Measurements from ENCODE around the gene RASGRP2.

Gene RASGRP2

DNA sequence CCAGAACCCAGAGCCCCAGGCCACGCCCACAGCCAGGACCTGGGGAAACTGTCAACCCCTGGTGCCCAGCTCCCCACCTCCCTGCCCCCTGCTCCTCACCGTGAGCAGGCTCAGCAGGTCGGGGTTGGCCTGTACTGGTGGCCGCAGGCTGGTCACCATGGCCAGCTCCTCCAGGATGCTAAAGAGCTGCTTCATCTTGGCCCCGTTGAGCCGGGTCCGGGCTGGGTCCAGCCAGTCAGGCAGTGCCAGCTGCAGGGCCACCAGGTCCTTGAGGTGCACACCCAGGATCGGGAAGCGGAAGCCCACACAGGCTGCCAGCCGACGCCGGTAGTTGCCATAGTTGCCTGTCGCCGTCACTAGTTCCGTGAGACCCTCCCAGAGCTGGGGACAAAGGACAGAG lies 7.3 kb downstream of the RASGRP2 start:
- no peaks in the 10 kb centered on the region for H3K79me2 ChIP-seq
- no peak overlapping the region for H3K9ac ChIP-seq
- no peaks in the 10 kb centered on the region for H3K9me3 ChIP-seq (ENCODE audit: control insufficient read depth, low read length)
- H3K27me3 ChIP-seq (ENCODE audit: control insufficient read depth, insufficient read depth, low read length), result no peaks in the 10 kb centered on the region
- no peaks in the 10 kb centered on the region for H3K4me1 ChIP-seq
- H3K4me2 ChIP-seq (ENCODE audit: low read length), result no peak overlapping the region
- TF ChIP-seq, protein P1, sequence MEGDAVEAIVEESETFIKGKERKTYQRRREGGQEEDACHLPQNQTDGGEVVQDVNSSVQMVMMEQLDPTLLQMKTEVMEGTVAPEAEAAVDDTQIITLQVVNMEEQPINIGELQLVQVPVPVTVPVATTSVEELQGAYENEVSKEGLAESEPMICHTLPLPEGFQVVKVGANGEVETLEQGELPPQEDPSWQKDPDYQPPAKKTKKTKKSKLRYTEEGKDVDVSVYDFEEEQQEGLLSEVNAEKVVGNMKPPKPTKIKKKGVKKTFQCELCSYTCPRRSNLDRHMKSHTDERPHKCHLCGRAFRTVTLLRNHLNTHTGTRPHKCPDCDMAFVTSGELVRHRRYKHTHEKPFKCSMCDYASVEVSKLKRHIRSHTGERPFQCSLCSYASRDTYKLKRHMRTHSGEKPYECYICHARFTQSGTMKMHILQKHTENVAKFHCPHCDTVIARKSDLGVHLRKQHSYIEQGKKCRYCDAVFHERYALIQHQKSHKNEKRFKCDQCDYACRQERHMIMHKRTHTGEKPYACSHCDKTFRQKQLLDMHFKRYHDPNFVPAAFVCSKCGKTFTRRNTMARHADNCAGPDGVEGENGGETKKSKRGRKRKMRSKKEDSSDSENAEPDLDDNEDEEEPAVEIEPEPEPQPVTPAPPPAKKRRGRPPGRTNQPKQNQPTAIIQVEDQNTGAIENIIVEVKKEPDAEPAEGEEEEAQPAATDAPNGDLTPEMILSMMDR (IDR thresholded peaks at IDR 0.05), result no peak
- no peaks in the 10 kb centered on the region for H3K36me3 ChIP-seq (ENCODE audit: control insufficient read depth, insufficient read depth, low read length)
- H2AFZ ChIP-seq, result no peak overlapping the region
- H3K27ac ChIP-seq, result no peak overlapping the region
- H3K4me3 ChIP-seq (ENCODE audit: low read depth, low read length), result no peak overlapping the region

- no peaks in the 10 kb centered on the region for H3K36me3 ChIP-seq (ENCODE audit: control insufficient read depth, insufficient read depth, low read length)
- H3K27me3 ChIP-seq (ENCODE audit: control insufficient read depth, insufficient read depth, low read length), result no peaks in the 10 kb centered on the region
- no peak overlapping the region for H3K4me2 ChIP-seq (ENCODE audit: low read length)
- H3K79me2 ChIP-seq, result no peaks in the 10 kb centered on the region
- no peak overlapping the region for H3K9ac ChIP-seq
- H2AFZ ChIP-seq, result no peak overlapping the region
- H3K4me3 ChIP-seq (ENCODE audit: low read depth, low read length), result no peak overlapping the region
- H3K27ac ChIP-seq, result no peak overlapping the region
- H3K4me1 ChIP-seq, result no peaks in the 10 kb centered on the region
- TF ChIP-seq, protein P1 (IDR thresholded peaks at IDR 0.05), result no peak
- no peaks in the 10 kb centered on the region for H3K9me3 ChIP-seq (ENCODE audit: control insufficient read depth, low read length)
These were observed 8.2 kb downstream of the RASGRP2 start for GRCh38 chr11:64735725-64736259.

GRCh38 chr11:64734811-64735724 lies 8.9 kb downstream of the RASGRP2 start:
- TF ChIP-seq, protein P1 (IDR thresholded peaks at IDR 0.05), result no peak
- Histone ChIP-seq H3K4me2 (ENCODE audit: low read length) (no peak overlapping the region), H2AFZ (no peak overlapping the region), H3K9ac (no peak overlapping the region), H3K4me3 (ENCODE audit: low read depth, low read length) (no peak overlapping the region), H3K9me3 (ENCODE audit: control insufficient read depth, low read length) (no peaks in the 10 kb centered on the region), H3K4me1 (no peaks in the 10 kb centered on the region), H3K36me3 (ENCODE audit: control insufficient read depth, insufficient read depth, low read length) (no peaks in the 10 kb centered on the region), H3K27me3 (ENCODE audit: control insufficient read depth, insufficient read depth, low read length) (no peaks in the 10 kb centered on the region), H3K79me2 (no peaks in the 10 kb centered on the region), H3K27ac (no peak overlapping the region)

DNA sequence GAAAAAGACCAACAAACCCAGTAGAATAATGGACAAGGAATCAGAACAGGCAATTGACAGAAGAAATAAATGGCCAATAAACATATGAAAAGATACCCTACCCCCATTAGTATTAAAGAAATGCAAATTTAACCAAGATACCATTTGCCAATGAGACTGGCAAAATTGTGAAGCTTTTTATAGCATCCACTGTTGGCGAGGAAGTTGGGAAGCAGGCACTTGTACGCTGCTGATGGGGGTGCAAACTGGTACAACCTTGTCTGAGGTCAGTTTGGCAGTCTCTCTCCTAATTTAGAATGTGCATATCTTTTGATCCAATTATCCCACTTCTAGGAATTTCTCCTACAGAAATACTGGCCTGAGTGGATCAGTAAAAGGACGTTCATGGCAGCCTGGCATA lies 12.3 kb downstream of the RASGRP2 start:
- Histone ChIP-seq H3K9me3 (ENCODE audit: control insufficient read depth, low read length) (no peaks in the 10 kb centered on the region), H3K36me3 (ENCODE audit: control insufficient read depth, insufficient read depth, low read length) (no peaks in the 10 kb centered on the region), H3K27me3 (ENCODE audit: control insufficient read depth, insufficient read depth, low read length) (no peaks in the 10 kb centered on the region), H3K4me3 (ENCODE audit: low read depth, low read length) (no peak overlapping the region), H3K4me1 (no peaks in the 10 kb centered on the region), H3K4me2 (ENCODE audit: low read length) (no peak overlapping the region), H3K27ac (no peak overlapping the region), H2AFZ (no peak overlapping the region), H3K9ac (no peak overlapping the region), H3K79me2 (no peaks in the 10 kb centered on the region)
- TF ChIP-seq, protein P1 (IDR thresholded peaks at IDR 0.05), result no peak
